Cardiac fibroblast (primary cell): ENCODE data around the gene SERP2.
"Not testable (repeated sequence)": the region's sequence is repeated elsewhere in the genome, so short reads cannot be mapped to it uniquely, and the experiment has no call there.

Source experiments
- DNase-seq, 2 donors: peaks; one replicate each; pipeline versions ENCODE4 v3.0.0 to v3.0.0-alpha.2; 2010; ENCODE audit warnings: low read depth in 2 of 2
- H3K4me3 ChIP-seq, 2 donors: replicated peaks in 1 of 2; 1 replicate in 1 of 2; 2 replicates in 1 of 2; pipeline ENCODE4 v1.5.1; 2011; ENCODE audit warnings: low read depth in 2 of 2, low read length in 2 of 2, mild to moderate bottlenecking in 2 of 2, moderate library complexity in 1 of 2
- CTCF ChIP-seq: IDR thresholded peaks from one replicate; pipeline ENCODE4 v1.5.1; 2011; ENCODE audit warnings: low read depth, mild to moderate bottlenecking, low read length, inconsistent platforms

SERP2 gene

GRCh38 chr13:44373601-44374347, at the start of gene SERP2:
TSS of gene SERP2 (plus strand) at chr13:44373824. CDS start at chr13:44374026, 202 bp downstream.
- DNase-seq, result peak in 1 of 2 donors; percentile 9
- no peak for TF ChIP-seq CTCF
- peak within 1 kb of the TSS; percentile 47 to 52 for H3K4me3 ChIP-seq

DNA sequence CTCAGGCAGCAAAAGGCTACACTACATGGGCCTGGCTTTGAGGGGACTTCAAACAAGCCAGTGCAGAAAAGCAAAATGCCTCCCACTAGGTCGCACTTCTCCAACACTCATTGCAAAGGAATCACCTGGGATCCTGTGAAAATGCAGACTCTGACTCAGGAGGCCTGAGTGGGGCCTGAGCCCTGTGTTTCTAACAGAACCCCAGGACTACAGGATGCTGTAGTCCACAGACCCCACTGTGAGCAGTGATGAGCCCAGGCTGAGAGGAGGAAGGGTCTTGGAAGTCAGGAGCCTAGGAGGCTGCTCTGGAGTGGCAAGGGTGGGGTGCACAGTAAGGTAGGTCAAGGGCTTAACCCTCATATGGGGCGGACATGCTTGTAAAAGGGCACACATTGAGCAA, 46.7 kb upstream of the SERP2 start:
- TF ChIP-seq CTCF, result no peak
- no peak overlapping the region for H3K4me3 ChIP-seq
- no peak for DNase-seq

DNA sequence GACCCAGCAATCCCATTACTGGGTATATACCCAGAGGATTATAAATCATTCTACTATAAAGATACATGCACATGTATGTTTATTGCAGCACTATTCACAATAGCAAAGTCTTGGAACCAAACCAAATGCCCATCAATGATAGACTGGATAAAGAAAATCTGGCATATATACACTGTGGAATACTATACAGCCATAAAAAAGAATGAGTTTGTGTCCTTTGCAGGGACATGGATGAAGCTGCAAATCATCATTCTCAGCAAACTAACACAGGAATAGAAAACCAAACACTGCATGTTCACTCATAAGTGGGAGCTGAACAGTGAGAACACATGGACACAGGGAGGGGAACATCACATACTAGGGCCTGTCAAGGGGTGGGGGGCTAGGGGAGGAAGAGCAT, 44.6 kb upstream of the SERP2 start:
- not testable (repeated sequence) for DNase-seq, H3K4me3 ChIP-seq

GRCh38 chr13:44329909-44330545, 43.6 kb upstream of the SERP2 start:
- DNase-seq, result no peak
- no peak overlapping the region for H3K4me3 ChIP-seq
- no peak for TF ChIP-seq CTCF

GRCh38 chr13:44331446-44331845, 42.2 kb upstream of the SERP2 start:
- H3K4me3 ChIP-seq, result no peak overlapping the region
- peak; percentile 40 to 60 for DNase-seq
- no peak for TF ChIP-seq CTCF

- DNase-seq, result peak; percentile 72 to 95
- no peak for TF ChIP-seq CTCF
- no peak overlapping the region for H3K4me3 ChIP-seq
Observed at GRCh38 chr13:44331912-44332851, 41.4 kb upstream of the SERP2 start.
